BJ (cell line): ENCODE results near the gene MAML1. TPM values are rescaled to one million over a fixed set of nuclear protein-coding genes. Genes with fewer than 3 reads are reported as not detected.
"Not testable (repeated sequence)": the region's sequence is repeated elsewhere in the genome, so short reads cannot be mapped to it uniquely, and the experiment has no call there.

Experiments used
- CTCF ChIA-PET: fragments of 350-600 bp; formaldehyde crosslinking; extraction: SDS; loops from one replicate; lab custom pipeline; 2021; ENCODE audit warnings: antibody characterized with exemption, inconsistent platforms; lab: Yijun Ruan, JAX
- POLR2A ChIA-PET: fragments of 300-600 bp; sonication (Branson Sonifier 250); formaldehyde crosslinking; extraction: SDS; loops from one replicate; lab custom pipeline; 2021; ENCODE audit warnings: antibody characterized with exemption; lab: Charles Lee
- DNase-seq: peaks from one replicate; pipeline ENCODE4 v3.0.0-alpha.2; 2011; ENCODE audit warnings: low read depth
- H3K27me3 ChIP-seq: 2 replicates; pipeline ENCODE4 v1.6.0; 2011; ENCODE audit warnings: low read length; ENCODE audit not compliant: control insufficient read depth, insufficient read depth
- H3K36me3 ChIP-seq: 2 replicates; pipeline ENCODE4 v1.5.1; 2011; ENCODE audit warnings: low read length; ENCODE audit not compliant: control insufficient read depth, insufficient read depth
- H3K4me3 ChIP-seq: 2 replicates; pipeline ENCODE4 v1.5.1; 2011; ENCODE audit warnings: low read depth, mild to moderate bottlenecking, control low read depth, low read length
- polyA minus RNA-seq: library from RNA; depleted of rRNA, polyadenylated mRNA; stranded (reverse); fragments of >200 nt; gene quantifications from 2 replicates; pipeline ENCODE4 v1.2.3, GENCODE V29; 2011; rRNA and poly(A)+ RNA removed
- polyA plus RNA-seq: library from polyadenylated mRNA; depleted of rRNA; stranded (reverse); fragments of >200 nt; gene quantifications from 2 replicates; pipeline ENCODE4 v1.2.3, GENCODE V29; 2011; rRNA removed
- TF ChIP-seq, protein P1 (sequence below): IDR thresholded peaks from 2 replicates; pipeline ENCODE4 v1.5.1; 2011; ENCODE audit warnings: low read depth, mild to moderate bottlenecking, control low read depth, inconsistent platforms, low read length, moderate library complexity; ENCODE audit not compliant: insufficient read depth

The MAML1 gene, protein sequence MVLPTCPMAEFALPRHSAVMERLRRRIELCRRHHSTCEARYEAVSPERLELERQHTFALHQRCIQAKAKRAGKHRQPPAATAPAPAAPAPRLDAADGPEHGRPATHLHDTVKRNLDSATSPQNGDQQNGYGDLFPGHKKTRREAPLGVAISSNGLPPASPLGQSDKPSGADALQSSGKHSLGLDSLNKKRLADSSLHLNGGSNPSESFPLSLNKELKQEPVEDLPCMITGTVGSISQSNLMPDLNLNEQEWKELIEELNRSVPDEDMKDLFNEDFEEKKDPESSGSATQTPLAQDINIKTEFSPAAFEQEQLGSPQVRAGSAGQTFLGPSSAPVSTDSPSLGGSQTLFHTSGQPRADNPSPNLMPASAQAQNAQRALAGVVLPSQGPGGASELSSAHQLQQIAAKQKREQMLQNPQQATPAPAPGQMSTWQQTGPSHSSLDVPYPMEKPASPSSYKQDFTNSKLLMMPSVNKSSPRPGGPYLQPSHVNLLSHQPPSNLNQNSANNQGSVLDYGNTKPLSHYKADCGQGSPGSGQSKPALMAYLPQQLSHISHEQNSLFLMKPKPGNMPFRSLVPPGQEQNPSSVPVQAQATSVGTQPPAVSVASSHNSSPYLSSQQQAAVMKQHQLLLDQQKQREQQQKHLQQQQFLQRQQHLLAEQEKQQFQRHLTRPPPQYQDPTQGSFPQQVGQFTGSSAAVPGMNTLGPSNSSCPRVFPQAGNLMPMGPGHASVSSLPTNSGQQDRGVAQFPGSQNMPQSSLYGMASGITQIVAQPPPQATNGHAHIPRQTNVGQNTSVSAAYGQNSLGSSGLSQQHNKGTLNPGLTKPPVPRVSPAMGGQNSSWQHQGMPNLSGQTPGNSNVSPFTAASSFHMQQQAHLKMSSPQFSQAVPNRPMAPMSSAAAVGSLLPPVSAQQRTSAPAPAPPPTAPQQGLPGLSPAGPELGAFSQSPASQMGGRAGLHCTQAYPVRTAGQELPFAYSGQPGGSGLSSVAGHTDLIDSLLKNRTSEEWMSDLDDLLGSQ
- polyA plus RNA-seq, result 4.4 and 5.3 TPM in 2 replicates
- 6.9 and 11.1 TPM in 2 replicates for polyA minus RNA-seq

DNA sequence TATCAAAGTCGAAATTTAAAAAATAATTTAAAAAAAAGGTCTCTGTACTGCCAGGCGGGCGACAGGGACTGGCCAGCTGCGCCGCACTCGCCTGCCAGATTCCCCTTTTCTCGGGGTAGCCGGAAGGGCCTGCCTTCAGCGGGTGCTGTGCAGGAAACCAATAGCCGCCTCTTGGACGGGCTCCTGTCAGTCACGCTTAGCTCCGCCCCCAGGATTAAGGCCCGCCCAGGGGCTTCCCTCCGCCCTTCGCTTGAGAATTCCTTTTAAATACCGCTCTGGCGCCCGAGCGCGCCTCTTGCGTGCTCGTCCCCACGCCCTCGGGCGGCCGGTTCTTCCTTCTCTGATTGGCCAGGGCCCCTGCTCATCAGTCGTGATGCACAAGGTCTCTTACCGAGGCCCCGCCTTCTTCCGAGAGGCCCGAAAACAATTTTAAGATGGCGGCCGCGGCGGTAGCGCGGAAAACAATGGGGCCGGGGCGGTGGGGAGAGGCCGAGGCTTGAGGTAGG is at the start of gene MAML1:
Gene MAML1, plus strand, starts transcription at position 411 of the 506 bp plus-strand sequence. CDS start 291 bp downstream, outside the sequence.
- Histone ChIP-seq H3K27me3 (no peaks in the 10 kb centered on the region), H3K36me3 (peaks cover 3% of the 10 kb centered on the region), H3K4me3 (peak within 1 kb of the TSS; percentile 76)
- TF ChIP-seq, protein P1, sequence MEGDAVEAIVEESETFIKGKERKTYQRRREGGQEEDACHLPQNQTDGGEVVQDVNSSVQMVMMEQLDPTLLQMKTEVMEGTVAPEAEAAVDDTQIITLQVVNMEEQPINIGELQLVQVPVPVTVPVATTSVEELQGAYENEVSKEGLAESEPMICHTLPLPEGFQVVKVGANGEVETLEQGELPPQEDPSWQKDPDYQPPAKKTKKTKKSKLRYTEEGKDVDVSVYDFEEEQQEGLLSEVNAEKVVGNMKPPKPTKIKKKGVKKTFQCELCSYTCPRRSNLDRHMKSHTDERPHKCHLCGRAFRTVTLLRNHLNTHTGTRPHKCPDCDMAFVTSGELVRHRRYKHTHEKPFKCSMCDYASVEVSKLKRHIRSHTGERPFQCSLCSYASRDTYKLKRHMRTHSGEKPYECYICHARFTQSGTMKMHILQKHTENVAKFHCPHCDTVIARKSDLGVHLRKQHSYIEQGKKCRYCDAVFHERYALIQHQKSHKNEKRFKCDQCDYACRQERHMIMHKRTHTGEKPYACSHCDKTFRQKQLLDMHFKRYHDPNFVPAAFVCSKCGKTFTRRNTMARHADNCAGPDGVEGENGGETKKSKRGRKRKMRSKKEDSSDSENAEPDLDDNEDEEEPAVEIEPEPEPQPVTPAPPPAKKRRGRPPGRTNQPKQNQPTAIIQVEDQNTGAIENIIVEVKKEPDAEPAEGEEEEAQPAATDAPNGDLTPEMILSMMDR, result no peak
- DNase-seq, result peak; percentile 100
- CTCF ChIA-PET, result interaction anchor here (1.1 kb wide), 1 partner anchor 12 kb away, joined by 3 read pairs; no protein-coding TSS in a partner anchor
- POLR2A ChIA-PET, result interaction anchor here (0.7 kb wide), 1 partner anchor 30 kb away, joined by 4 read pairs; no protein-coding TSS in a partner anchor

DNA sequence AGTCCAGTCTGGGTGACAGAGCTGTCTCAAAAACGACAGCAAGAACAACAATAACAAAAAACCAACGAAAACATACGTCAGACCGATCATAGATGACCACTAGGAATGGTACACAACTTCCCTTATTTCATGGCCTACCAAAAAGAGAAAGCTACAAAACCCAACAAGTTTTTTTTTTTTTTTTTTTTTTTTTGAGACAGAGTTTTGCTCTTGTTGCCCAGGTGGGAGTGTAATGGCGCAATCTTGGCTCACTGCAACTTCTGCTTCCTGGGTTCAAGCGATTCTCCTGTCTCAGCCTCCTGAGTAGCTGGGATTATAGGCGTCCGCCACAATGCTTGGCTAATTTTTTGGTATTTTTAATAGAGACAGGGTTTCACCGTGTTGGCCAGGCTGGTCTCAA is 43.4 kb upstream of the MAML1 start:
- H3K4me3 ChIP-seq, DNase-seq, H3K36me3 ChIP-seq, POLR2A ChIA-PET, H3K27me3 ChIP-seq: not testable (repeated sequence)
- CTCF ChIA-PET, result interaction anchor here (0.7 kb wide), 1 partner anchor 73 kb away, joined by 3 read pairs; no protein-coding TSS in a partner anchor

DNA sequence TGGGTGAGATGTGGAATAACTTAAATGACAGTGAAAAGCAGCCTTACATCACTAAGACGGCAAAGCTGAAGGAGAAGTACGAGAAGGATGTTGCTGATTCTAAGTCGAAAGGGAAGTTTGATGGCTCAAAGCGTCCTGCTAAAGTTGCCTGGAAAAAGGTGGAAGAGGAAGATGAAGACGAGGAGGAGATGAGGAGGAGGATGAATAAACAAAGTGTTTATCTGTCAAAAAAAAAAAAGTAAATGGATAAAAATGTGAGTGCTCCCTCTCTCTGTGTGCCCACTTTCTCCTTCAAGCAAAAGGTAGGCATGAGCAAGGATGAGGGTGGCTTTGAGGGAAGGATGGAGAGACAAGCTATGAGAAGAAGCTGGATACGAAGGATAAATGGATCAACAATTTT is 38.1 kb upstream of the MAML1 start:
- POLR2A ChIA-PET, result no interaction called here

DNA sequence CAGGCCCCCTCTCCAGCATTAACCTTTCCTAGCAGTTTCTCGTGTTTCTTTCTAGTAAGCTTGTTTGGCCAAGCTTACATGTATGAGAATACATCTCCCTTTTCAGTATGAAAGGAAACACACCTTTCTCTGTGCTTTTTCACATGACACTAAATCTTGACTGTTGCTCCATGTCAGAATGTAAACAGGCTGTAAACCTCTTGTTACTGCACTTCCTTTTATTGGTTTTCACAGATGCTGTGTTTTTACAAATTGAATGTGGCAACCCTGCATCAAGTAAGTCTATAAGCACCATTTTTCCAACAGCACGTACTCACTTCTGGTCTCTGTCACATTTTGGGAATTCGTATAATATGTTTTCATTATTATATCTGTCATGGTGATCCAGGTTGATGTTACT is 36.0 kb upstream of the MAML1 start:
- H3K36me3 ChIP-seq, result no peaks in the 10 kb centered on the region; the same call in 1 of the 2 replicates
- no peaks in the 10 kb centered on the region for H3K27me3 ChIP-seq
- TF ChIP-seq, protein P1, result no peak
- CTCF ChIA-PET, result interaction anchor here (1.7 to 5.3 kb wide), 2 partner anchors 16 to 66 kb away, joined by 6 to 21 read pairs; partner anchors contain the start of gene CBY3
- no peak overlapping the region for H3K4me3 ChIP-seq
- DNase-seq, result no peak
- POLR2A ChIA-PET, result no interaction called here

More for the DNA sequence above, 38.1 kb upstream of the MAML1 start:
- Histone ChIP-seq H3K27me3 (no peaks in the 10 kb centered on the region), H3K36me3 (no peaks in the 10 kb centered on the region), H3K4me3 (no peak overlapping the region)
- DNase-seq, result no peak
- CTCF ChIA-PET, result interaction anchor here (5.3 kb wide), 1 partner anchor 14 kb away, joined by 21 read pairs; the partner anchor contains the start of gene CBY3
- TF ChIP-seq, protein P1, result no peak

DNA sequence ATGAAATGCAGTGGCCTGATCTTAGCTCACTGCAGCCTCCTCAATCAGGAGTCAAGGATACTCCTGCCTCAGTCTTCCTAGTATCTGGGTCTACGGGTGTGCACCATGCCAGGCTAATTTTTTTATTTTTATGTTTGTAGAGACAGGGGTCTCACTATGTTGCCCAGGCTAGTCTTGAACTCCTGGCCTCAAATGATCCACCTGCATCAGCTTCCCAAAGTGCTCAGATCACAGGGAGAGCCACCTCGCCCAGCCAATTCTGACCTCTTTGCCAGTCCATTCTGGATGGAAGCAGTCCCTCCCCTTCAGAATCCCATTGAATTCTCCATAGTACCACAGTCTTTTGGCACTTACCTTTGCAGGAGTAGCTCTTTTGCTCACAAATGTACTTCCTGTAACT is 35.5 kb upstream of the MAML1 start:
- ChIA-PET POLR2A (no interaction called here), CTCF (interaction anchor here (0.8 to 5.3 kb wide), 3 partner anchors 12 to 66 kb away, joined by 3 to 21 read pairs (median 6); partner anchors contain the start of gene CBY3)
- TF ChIP-seq, protein P1, result no peak
- no peak overlapping the region for H3K4me3 ChIP-seq
- H3K27me3 ChIP-seq, result no peaks in the 10 kb centered on the region
- DNase-seq, result no peak
- H3K36me3 ChIP-seq, result no peaks in the 10 kb centered on the region; the same call in none of the 2 replicates

DNA sequence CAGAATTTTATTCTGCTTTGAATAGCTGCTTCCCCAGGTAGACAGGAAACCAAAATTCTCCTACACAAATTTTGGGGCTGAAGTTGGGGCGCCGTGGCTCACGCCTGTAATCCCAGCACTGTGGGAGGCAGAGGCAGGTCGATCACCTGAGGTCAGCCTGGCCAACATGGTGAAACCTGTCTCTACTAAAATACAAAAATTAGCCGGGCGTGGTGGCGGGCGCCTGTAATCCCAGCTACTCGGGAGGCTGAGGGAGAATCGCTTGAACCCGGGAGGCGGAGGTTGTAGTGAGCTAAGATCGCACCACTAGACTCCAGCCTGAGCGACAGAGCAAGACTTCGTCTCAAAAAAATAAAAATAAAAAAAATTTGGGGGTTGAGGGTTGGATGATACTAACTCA is 35.1 kb upstream of the MAML1 start:
- H3K27me3 ChIP-seq, H3K36me3 ChIP-seq, H3K4me3 ChIP-seq, POLR2A ChIA-PET, DNase-seq: not testable (repeated sequence)
- CTCF ChIA-PET, result interaction anchor here (0.8 to 5.3 kb wide), 3 partner anchors 13 to 65 kb away, joined by 3 to 21 read pairs (median 6); partner anchors contain the start of gene CBY3
